ENCODE results near the gene LRP8.
"Not testable (repeated sequence)": the region's sequence is repeated elsewhere in the genome, so short reads cannot be mapped to it uniquely, and the experiment has no call there.

The LRP8 gene

DNA sequence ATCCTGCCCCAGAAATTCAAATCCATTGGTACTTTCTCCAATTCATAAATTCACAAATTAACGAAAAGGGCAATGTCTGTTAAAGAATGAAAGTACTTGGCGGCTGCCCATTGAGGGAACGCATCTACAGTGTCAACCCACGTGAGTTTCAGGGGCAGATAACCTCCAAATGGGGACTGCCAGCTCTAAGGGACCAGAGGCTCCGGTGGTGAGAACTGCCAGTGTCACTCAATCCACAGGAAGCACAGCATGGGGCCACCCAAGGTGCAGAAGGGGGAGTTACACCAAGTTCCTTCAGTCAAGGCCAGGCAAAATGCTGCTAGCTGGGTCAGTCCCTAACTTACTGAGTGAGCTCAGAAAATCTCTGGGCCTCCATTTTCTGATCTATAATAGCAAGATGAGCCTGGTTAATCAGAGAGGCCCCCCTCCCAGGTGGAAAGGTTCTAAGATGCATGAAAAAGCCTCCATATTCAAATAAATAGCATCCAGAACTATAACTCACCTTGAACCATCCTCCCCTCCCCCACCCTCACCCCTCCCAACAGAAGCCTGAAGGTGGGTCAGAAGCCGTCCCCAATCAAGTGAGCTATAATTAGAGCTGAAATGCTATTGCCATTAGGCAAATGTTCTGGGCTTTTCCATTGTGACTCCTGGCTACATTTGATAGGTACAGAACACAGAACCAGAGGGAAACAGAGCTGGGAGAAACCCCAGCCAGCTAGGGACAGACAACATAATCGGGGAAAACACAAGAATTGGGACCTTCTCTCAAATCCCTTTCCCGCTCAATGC is 41.7 kb downstream of the LRP8 start:
- DNase-seq (ENCODE audit: low read depth in 4 of 4, low spot score in 1 of 4) = no peak

DNA sequence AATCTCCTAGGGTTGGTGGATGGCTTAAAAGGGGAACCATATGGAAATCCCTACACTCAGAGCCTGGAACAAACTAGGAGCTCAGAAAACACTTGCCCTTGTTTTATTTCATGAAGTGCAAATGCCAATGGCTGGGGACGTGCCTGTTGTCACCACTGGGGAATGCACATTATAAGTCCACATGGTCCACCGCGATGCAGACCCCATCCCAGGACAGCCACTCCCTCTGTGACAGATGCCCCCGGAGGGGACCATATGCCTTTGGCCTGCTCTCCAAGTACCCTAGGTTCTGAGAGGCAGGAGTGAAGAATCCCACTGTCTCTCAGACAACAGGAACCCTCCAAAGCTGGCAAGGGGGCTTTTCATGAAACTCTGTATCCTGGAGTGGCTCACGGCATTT is 42.3 kb downstream of the LRP8 start:
- no peak for DNase-seq (ENCODE audit: low read depth in 4 of 4, low spot score in 1 of 4)

DNA sequence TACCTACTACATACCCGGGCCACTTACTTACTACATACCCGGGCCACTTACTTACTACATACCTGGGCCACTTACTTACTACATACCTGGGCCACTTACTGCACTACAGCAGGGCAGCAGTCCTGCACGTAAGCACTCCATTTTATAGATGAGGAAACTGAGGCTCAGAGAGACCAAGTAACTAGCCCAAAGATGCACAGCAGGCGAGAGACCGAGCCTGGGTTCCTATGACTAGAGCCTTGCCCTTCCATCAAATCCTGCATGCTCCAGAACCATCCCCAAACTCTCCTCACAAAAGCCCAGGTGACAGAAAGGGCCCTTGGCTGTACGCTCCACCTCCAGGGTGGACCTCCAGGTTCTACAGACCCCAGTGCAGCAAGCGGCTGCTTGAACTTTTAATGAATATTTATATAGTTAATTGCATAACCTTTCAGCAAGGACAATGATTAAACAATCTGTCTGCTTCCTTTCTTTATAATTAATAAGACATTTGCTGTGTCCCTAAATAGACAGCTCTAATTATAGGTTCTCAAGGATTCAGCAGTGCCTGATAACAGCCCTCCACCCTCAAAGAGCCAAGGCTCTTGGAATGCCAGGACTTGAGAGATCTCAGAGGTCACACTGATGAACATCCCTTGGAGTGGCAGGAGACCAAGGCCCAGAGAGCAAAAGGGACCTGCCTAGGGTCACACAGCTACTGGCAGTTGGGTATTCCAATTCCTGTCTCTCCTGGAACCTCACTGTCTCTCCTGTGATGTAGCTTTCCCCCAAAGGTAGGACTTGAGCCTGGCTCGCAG is 43.4 kb downstream of the LRP8 start:
- DNase-seq (ENCODE audit: low read depth in 4 of 4, low spot score in 1 of 4) = no peak

DNA sequence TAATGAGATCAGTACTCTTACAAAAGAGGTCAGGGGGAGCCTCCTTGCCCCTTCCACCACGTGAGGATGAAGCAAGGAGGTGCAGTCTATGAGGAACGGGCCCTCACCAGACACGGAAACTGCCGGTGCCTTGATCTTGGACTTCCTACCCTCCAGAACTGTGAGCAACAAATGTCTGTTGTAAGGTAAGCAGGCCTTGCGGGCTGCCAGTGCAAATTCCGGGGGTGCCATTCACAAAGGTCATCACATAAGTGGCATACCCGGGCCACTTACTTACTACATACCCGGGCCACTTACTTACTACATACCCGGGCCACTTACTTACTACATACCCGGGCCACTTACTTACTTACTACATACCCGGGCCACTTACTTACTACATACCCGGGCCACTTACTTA is 44.7 kb downstream of the LRP8 start:
- not testable (repeated sequence) for DNase-seq (ENCODE audit: low read depth in 4 of 4, low spot score in 1 of 4)

DNA sequence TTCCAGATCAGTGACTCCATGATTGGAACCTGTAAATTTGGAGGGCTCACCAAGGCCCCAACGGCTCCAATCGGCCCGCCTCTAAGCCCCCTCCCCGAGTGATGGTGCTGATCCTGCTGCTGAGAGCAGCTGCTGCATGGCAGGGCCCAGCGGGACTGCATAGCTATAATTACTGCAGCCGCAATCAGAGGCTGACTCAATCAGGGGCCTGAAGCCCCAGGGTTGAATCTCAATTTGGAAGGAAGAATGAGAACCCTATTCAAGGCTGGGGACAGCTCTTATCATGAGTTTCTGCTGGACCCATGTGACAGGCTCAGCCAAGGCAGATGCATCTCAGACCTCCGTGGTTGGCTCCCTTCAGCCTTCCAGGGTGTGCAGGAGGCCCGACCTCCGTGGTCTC is 46.7 kb downstream of the LRP8 start:
- DNase-seq (ENCODE audit: low read depth in 4 of 4, low spot score in 1 of 4) = no peak

- DNase-seq (ENCODE audit: low read depth in 4 of 4, low spot score in 1 of 4) = no peak
Measured at GRCh38 chr1:53280496-53280895, 47.4 kb downstream of the LRP8 start.

DNA sequence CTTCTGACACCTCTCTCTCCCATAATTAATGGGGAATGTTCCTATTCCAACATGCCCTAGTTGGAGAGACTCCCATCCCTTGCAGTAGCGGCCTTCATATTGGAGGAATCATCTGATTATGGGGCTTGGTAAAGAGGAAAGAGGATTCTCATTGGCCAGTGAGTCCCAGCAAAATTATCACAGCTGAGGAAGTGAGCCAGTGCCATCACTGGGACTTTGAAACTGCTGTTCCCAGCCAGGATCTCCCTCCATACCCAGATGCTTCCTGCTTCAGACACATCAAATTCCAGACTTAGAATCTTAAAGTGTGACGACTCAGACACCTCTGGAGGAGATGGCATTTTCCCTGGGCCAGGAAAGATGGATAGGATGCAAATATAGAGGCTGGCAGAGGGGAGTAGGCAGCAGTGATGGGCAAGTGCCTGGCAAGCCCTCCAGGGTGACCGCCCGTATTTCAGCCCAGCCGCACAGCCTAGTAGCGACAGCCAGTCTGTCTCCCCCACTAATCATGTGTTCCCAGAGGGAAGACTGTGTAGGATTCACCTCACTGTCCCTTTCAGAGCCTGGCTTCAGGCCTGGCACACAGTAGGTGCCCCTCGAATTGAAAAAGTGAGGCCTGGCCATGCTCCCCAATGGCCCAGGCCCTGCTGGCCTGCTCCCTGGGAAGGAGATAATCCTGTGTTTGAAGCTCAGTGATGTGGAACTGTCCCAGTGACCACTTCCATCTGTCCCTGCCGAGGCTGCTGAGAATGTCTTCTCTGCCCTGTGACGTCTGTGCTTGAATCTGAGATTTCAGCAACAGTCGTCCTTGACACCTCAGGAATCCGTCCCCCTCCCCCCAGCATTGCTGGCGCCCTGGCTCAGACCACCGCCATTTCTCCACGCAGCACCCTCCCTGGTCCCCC is 48.3 kb downstream of the LRP8 start:
- DNase-seq (ENCODE audit: low read depth in 4 of 4, low spot score in 1 of 4) = no peak

DNA sequence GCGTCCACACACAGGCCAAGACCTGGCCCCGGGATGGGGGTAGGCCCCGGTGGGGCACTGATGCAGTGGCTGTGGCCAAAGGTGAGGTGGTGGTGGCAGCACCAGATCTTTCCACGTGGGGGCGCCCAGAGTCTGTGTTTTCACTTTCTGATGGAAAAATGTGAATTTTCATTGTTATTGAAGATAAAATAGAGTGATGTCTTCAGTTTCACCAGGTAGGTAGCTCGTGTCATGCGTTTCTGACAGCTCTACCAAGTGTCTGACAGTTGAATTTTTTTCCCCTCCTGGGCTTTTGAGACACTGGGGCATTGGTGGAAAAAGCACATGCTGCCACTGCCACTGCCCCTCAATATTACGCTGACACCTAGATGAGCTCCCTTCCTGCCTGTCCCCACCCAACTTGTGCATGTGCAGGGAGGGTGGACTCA is 49.6 kb downstream of the LRP8 start:
- peak; percentile 33 to 59 (median 46) for DNase-seq (ENCODE audit: low read depth in 4 of 4, low spot score in 1 of 4)

GRCh38 chr1:53277326-53277725 is 50.5 kb downstream of the LRP8 start:
- no peak for DNase-seq (ENCODE audit: low read depth in 4 of 4, low spot score in 1 of 4)

DNA sequence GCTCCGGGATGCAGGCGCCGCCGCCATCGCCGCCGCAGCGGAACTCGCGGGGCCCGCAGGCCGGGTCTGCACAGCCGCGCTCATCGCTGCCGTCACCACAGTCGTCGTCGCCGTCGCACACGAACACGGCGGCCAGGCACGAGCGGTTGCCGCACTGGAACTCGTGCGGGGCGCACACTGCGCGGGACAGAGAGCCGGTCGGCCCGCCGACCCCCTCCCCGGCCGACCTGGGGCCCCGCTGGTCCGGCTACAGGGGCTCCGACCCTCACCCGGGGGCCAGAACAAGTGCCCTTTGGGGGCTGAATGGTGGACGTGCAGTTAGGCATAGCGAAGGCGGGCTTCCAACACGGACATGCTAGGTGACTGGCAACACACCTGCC is 51.0 kb downstream of the LRP8 start:
- no peak for DNase-seq (ENCODE audit: low read depth in 4 of 4, low spot score in 1 of 4)

- no peak for DNase-seq (ENCODE audit: low read depth in 4 of 4, low spot score in 1 of 4)
Measured at GRCh38 chr1:53276153-53276901, 51.5 kb downstream of the LRP8 start.

DNA sequence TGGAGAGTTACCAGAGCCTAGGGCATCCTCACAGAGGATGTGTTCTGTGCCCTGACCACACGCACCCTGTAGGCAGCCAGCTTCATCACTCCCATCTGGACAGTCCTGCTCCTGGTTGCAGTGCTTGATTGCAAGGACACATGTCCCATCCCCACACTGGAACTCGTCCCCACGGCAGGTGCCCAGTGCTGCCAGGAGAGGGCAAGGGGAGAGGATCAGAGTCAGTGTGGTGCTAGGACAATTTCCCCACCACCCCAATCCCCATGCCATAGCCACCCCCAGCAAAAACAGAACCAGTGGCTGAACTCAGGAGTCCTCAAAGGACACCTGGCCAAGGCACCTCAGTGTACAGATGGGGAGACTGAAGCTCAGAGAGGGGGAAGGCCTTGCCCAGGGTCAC is 52.3 kb downstream of the LRP8 start:
- no peak for DNase-seq (ENCODE audit: low read depth in 4 of 4, low spot score in 1 of 4)

GRCh38 chr1:53274541-53275185 is 53.2 kb downstream of the LRP8 start:
- DNase-seq (ENCODE audit: low read depth in 4 of 4, low spot score in 1 of 4) = no peak

GRCh38 chr1:53274026-53274425 is 53.8 kb downstream of the LRP8 start:
- no peak for DNase-seq (ENCODE audit: low read depth in 4 of 4, low spot score in 1 of 4)

GRCh38 chr1:53273526-53273925 is 54.3 kb downstream of the LRP8 start:
- DNase-seq (ENCODE audit: low read depth in 4 of 4, low spot score in 1 of 4) = no peak

GRCh38 chr1:53272349-53272748 is 55.5 kb downstream of the LRP8 start:
- DNase-seq (ENCODE audit: low read depth in 4 of 4, low spot score in 1 of 4) = no peak

DNA sequence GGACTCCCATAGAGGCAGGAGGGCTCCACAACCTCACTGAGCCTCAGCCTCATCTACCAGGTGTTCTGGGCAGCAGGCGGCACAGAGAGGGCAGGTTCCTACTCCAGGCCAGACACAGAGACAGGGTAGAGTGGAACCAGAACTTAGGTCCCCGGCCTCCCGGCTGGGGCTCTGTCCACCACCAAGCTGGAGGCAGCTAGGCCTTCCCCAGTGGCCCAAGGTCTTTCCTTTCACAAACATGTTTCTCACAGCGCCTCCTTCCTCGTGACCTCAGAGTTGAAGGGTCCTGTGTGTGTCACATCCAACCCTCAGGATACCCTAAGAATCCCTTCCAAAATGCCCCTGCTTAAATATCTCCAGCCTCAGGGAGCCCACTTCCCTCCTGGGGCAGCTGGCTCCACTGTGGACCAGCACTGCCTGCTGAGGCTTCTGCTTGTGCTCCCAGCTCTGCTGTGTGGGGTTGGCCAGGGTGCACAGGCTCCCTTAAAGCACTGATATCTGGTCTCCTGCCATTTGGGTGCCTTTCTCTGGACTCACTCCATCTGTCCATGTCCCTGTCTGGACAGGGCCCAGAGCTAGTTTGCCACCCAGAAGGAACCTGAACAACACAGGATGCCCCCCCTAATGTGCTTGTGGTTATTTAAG is 56.3 kb downstream of the LRP8 start:
- DNase-seq (ENCODE audit: low read depth in 4 of 4, low spot score in 1 of 4) = no peak

DNA sequence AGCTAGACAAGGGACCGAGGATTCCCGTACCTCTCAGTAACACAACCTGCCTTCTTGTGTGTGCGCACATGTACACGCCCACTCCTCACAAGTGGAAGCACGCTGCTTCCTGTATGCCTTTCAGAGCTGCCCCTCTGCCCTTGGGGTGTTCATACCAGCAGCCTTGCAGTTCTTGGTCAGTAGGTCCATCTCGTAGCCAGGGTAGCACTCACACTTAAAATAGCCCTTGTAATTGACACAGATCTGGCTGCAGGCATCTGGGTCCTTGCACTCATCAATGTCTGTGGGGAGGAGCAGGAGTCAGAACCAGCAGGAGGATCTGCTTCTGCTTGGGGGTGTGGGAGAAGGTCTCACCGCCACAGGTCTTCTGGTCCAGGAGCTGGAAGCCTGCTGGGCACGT is 57.0 kb downstream of the LRP8 start:
- DNase-seq (ENCODE audit: low read depth in 4 of 4, low spot score in 1 of 4) = no peak

GRCh38 chr1:53270107-53270506 is 57.8 kb downstream of the LRP8 start:
- no peak for DNase-seq (ENCODE audit: low read depth in 4 of 4, low spot score in 1 of 4)

- DNase-seq (ENCODE audit: low read depth in 4 of 4, low spot score in 1 of 4) = no peak
Measured at GRCh38 chr1:53267761-53268160, 60.1 kb downstream of the LRP8 start.

Data from stimulated activated CD4-positive, alpha-beta T cell treated with anti-CD3 and anti-CD28 coated beads, Interleukin-1b, Interleukin-23, amount 100 ng/mL, for 24 hours (primary cell).